ENCODE data around the gene MEDAG. TPM values are rescaled to one million over a fixed set of nuclear protein-coding genes. Genes with fewer than 3 reads are reported as not detected.

Gene MEDAG
- total RNA-seq, 1 donor from 2014 or later = not detected

GRCh38 chr13:30862707-30863106 is 43.4 kb upstream of the MEDAG start:
- H3K4me2 ChIP-seq = peak overlapping the region; percentile 54
- H3K79me2 ChIP-seq (ENCODE audit: low read depth) = no peaks in the 10 kb centered on the region
- H3K27ac Mint-ChIP-seq = no peak overlapping the region
- no peaks in the 10 kb centered on the region for H3K36me3 Mint-ChIP-seq
- no peaks in the 10 kb centered on the region for H4K20me1 ChIP-seq (ENCODE audit: low read depth)
- peak; percentile 18 for DNase-seq (ENCODE audit: low spot score)
- no peaks in the 10 kb centered on the region for H3K36me3 ChIP-seq
- TF ChIP-seq, protein P1, sequence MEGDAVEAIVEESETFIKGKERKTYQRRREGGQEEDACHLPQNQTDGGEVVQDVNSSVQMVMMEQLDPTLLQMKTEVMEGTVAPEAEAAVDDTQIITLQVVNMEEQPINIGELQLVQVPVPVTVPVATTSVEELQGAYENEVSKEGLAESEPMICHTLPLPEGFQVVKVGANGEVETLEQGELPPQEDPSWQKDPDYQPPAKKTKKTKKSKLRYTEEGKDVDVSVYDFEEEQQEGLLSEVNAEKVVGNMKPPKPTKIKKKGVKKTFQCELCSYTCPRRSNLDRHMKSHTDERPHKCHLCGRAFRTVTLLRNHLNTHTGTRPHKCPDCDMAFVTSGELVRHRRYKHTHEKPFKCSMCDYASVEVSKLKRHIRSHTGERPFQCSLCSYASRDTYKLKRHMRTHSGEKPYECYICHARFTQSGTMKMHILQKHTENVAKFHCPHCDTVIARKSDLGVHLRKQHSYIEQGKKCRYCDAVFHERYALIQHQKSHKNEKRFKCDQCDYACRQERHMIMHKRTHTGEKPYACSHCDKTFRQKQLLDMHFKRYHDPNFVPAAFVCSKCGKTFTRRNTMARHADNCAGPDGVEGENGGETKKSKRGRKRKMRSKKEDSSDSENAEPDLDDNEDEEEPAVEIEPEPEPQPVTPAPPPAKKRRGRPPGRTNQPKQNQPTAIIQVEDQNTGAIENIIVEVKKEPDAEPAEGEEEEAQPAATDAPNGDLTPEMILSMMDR (IDR thresholded peaks at IDR 0.05) = peak; percentile 5
- no peak for TF ChIP-seq EZH2phosphoT487 (IDR thresholded peaks at IDR 0.05)
- peaks cover 9% of the 10 kb centered on the region for H3K27me3 Mint-ChIP-seq (ENCODE audit: insufficient read depth, low read depth)
- peaks cover 40% of the 10 kb centered on the region for H3K4me1 Mint-ChIP-seq
- no peaks in the 10 kb centered on the region for H3K9me3 Mint-ChIP-seq
- H3K4me3 Mint-ChIP-seq = no peak overlapping the region
- no peak overlapping the region for H3K27ac ChIP-seq
- H3K9ac ChIP-seq = no peak overlapping the region
- H3K4me3 ChIP-seq = no peak overlapping the region
- H3K9me3 ChIP-seq (ENCODE audit: low read depth) = no peaks in the 10 kb centered on the region
- peak overlapping the region; percentile 79 for H2AFZ ChIP-seq (replicated peaks)
- peaks cover 36% of the 10 kb centered on the region for H3K4me1 ChIP-seq
- H3K27me3 ChIP-seq = peaks cover 23% of the 10 kb centered on the region
- H3F3A ChIP-seq (ENCODE audit: low read depth) = peaks cover 10% of the 10 kb centered on the region

- H3K4me3 Mint-ChIP-seq = no peak overlapping the region
- H3K9me3 Mint-ChIP-seq = no peaks in the 10 kb centered on the region
- peaks cover 9% of the 10 kb centered on the region for H3K27me3 Mint-ChIP-seq (ENCODE audit: insufficient read depth, low read depth)
- H3K36me3 Mint-ChIP-seq = no peaks in the 10 kb centered on the region
- peak; percentile 28 for DNase-seq (ENCODE audit: low spot score)
- H3K9me3 ChIP-seq (ENCODE audit: low read depth) = no peaks in the 10 kb centered on the region
- H3F3A ChIP-seq (ENCODE audit: low read depth) = peaks cover 10% of the 10 kb centered on the region
- H3K4me2 ChIP-seq = peak overlapping the region; percentile 54
- H4K20me1 ChIP-seq (ENCODE audit: low read depth) = no peaks in the 10 kb centered on the region
- H3K4me1 Mint-ChIP-seq = peaks cover 40% of the 10 kb centered on the region
- H3K27ac Mint-ChIP-seq = no peak overlapping the region
- peaks cover 23% of the 10 kb centered on the region for H3K27me3 ChIP-seq
- TF ChIP-seq EZH2 (IDR thresholded peaks at IDR 0.05) (no peak), EZH2phosphoT487 (IDR thresholded peaks at IDR 0.05) (no peak)
- TF ChIP-seq, protein P1 (IDR thresholded peaks at IDR 0.05) = no peak
- no peaks in the 10 kb centered on the region for H3K79me2 ChIP-seq (ENCODE audit: low read depth)
- peak overlapping the region; percentile 58 for H2AFZ ChIP-seq (replicated peaks)
- H3K4me1 ChIP-seq = peaks cover 36% of the 10 kb centered on the region
- no peak overlapping the region for H3K9ac ChIP-seq
- H3K4me3 ChIP-seq = peak overlapping the region; percentile 3
- no peak overlapping the region for H3K27ac ChIP-seq
- no peaks in the 10 kb centered on the region for H3K36me3 ChIP-seq
Measured at GRCh38 chr13:30863231-30863630, 42.8 kb upstream of the MEDAG start.

GRCh38 chr13:30863796-30864195 is 42.3 kb upstream of the MEDAG start:
- TF ChIP-seq EZH2phosphoT487 (IDR thresholded peaks at IDR 0.05) (no peak), EZH2 (IDR thresholded peaks at IDR 0.05) (no peak)
- TF ChIP-seq, protein P1 (IDR thresholded peaks at IDR 0.05) = no peak

More at GRCh38 chr13:30863796-30864195, 42.3 kb upstream of the MEDAG start:
- Histone ChIP-seq H3F3A (ENCODE audit: low read depth) (peaks cover 10% of the 10 kb centered on the region), H3K27me3 (peaks cover 23% of the 10 kb centered on the region), H3K4me1 (peaks cover 36% of the 10 kb centered on the region), H3K9ac (no peak overlapping the region), H4K20me1 (ENCODE audit: low read depth) (no peaks in the 10 kb centered on the region), H3K79me2 (ENCODE audit: low read depth) (no peaks in the 10 kb centered on the region), H3K36me3 (no peaks in the 10 kb centered on the region), H2AFZ (replicated peaks) (peak overlapping the region; percentile 58), H3K4me2 (peak overlapping the region; percentile 54), H3K9me3 (ENCODE audit: low read depth) (no peaks in the 10 kb centered on the region), H3K4me3 (peak overlapping the region; percentile 3), H3K27ac (no peak overlapping the region)
- no peaks in the 10 kb centered on the region for H3K9me3 Mint-ChIP-seq
- H3K27ac Mint-ChIP-seq = no peak overlapping the region
- H3K36me3 Mint-ChIP-seq = no peaks in the 10 kb centered on the region
- DNase-seq (ENCODE audit: low spot score) = no peak
- peak overlapping the region; percentile 21 for H3K4me3 Mint-ChIP-seq
- peaks cover 41% of the 10 kb centered on the region for H3K4me1 Mint-ChIP-seq
- peaks cover 7% of the 10 kb centered on the region for H3K27me3 Mint-ChIP-seq (ENCODE audit: insufficient read depth, low read depth)
